WTC11 (cell line): Measurements from ENCODE around the gene CELSR1. TPM values are rescaled to one million over a fixed set of nuclear protein-coding genes. Genes with fewer than 3 reads are reported as not detected.

Source experiments
- ATAC-seq: fragments of 200-7000 bp; cut with Tn5 transposase; 2 replicates; pipeline ENCODE4 v1.10.0; 2021; ENCODE audit warnings: mild to moderate bottlenecking, moderate library complexity
- CTCF ChIA-PET: fragments of 300-600 bp; sonication (Branson Sonifier 250); formaldehyde crosslinking; loops from one replicate; lab custom pipeline; 2021; ENCODE audit warnings: antibody characterized with exemption; lab: Charles Lee
- POLR2A ChIA-PET: fragments of 350-600 bp; sonication (Branson Sonifier 250); formaldehyde crosslinking; loops from one replicate; lab custom pipeline; 2021; ENCODE audit warnings: antibody characterized with exemption; lab: Charles Lee
- DNase-seq: peaks from one replicate; pipeline ENCODE4 v3.0.0; 2021; ENCODE audit warnings: low spot score
- H3K27ac Mint-ChIP-seq: 2 replicates; pipeline ENCODE4 v1.8.0; 2021; ENCODE audit warnings: mixed read lengths
- H3K27me3 Mint-ChIP-seq: 2 replicates; pipeline ENCODE4 v1.8.0; 2021; ENCODE audit warnings: low read depth, mild to moderate bottlenecking, moderate library complexity, mixed read lengths
- H3K36me3 Mint-ChIP-seq: 2 replicates; pipeline ENCODE4 v1.8.0; 2021; ENCODE audit warnings: mixed read lengths
- H3K4me1 Mint-ChIP-seq: 2 replicates; pipeline ENCODE4 v1.8.0; 2022; ENCODE audit warnings: mixed read lengths
- H3K4me3 Mint-ChIP-seq: 2 replicates; pipeline ENCODE4 v1.8.0; 2021; ENCODE audit warnings: mild to moderate bottlenecking, moderate library complexity, mixed read lengths
- H3K9me3 Mint-ChIP-seq: 2 replicates; pipeline ENCODE4 v1.8.0; 2021; ENCODE audit warnings: mixed read lengths
- EMX1 ChIP-seq: fragments of 250-450 bp; sonication (Bioruptor Pico); IDR thresholded peaks from 2 replicates; pipeline ENCODE4 v1.8.0; 2021; ENCODE audit warnings: mild to moderate bottlenecking
- FOXK1 ChIP-seq: sonication (generic); formaldehyde crosslinking; IDR thresholded peaks from 2 replicates; pipeline ENCODE4 v1.8.0; 2022; ENCODE audit warnings: mild to moderate bottlenecking, moderate library complexity, missing genetic modification reagents
- JAZF1 ChIP-seq: fragments of 250-450 bp; sonication (Bioruptor Pico); IDR thresholded peaks from 2 replicates; pipeline ENCODE4 v1.9.0; 2021; ENCODE audit warnings: moderate library complexity, mild to moderate bottlenecking, inconsistent platforms
- KAT7 ChIP-seq: sonication (generic); formaldehyde crosslinking; IDR thresholded peaks from 2 replicates; pipeline ENCODE4 v1.8.1; 2023; ENCODE audit warnings: missing genetic modification reagents, mild to moderate bottlenecking, borderline replicate concordance
- MXD4 ChIP-seq: fragments of 250-450 bp; sonication (Bioruptor Pico); IDR thresholded peaks from 2 replicates; pipeline ENCODE4 v1.8.0; 2021; ENCODE audit warnings: mild to moderate bottlenecking, moderate library complexity, borderline replicate concordance
- NFYB ChIP-seq: sonication (generic); formaldehyde crosslinking; conservative IDR thresholded peaks from 2 replicates; pipeline ENCODE4 v1.8.0; 2022; ENCODE audit warnings: low read depth, missing genetic modification reagents
- NR2C2 ChIP-seq: sonication (generic); formaldehyde crosslinking; IDR thresholded peaks from 2 replicates; pipeline ENCODE4 v1.8.0; 2022; ENCODE audit warnings: mild to moderate bottlenecking, missing genetic modification reagents
- RELA ChIP-seq: sonication (generic); formaldehyde crosslinking; IDR thresholded peaks from 2 replicates; pipeline ENCODE4 v1.8.1; 2022; ENCODE audit warnings: missing genetic modification reagents, mild to moderate bottlenecking, borderline replicate concordance
- RORB ChIP-seq: fragments of 250-450 bp; sonication (Bioruptor Pico); IDR thresholded peaks from 2 replicates; pipeline ENCODE4 v1.9.0; 2021; ENCODE audit warnings: mild to moderate bottlenecking
- SMAD3 ChIP-seq: sonication (generic); formaldehyde crosslinking; IDR thresholded peaks from 2 replicates; pipeline ENCODE4 v1.8.0; 2022; ENCODE audit warnings: missing genetic modification reagents, mild to moderate bottlenecking, borderline replicate concordance
- ZNF219 ChIP-seq: sonication (generic); formaldehyde crosslinking; IDR thresholded peaks from 2 replicates; pipeline ENCODE4 v1.8.0; 2023; ENCODE audit warnings: missing genetic modification reagents, mild to moderate bottlenecking, borderline replicate concordance
- ZNF423 ChIP-seq: fragments of 250-450 bp; sonication (Bioruptor Pico); IDR thresholded peaks from 2 replicates; pipeline ENCODE4 v2.1.2; 2022; ENCODE audit warnings: mild to moderate bottlenecking, moderate library complexity
- total RNA-seq: library from RNA; stranded (reverse); gene quantifications from 3 replicates; pipeline ENCODE4 v1.2.3, GENCODE V29; 2021
- TF ChIP-seq, protein P1 (sequence below): sonication (generic); formaldehyde crosslinking; IDR thresholded peaks from 2 replicates; pipeline ENCODE4 v1.8.0; 2022; ENCODE audit warnings: mild to moderate bottlenecking, missing genetic modification reagents
- TF ChIP-seq, protein P2 (sequence below): fragments of 250-450 bp; sonication (Bioruptor Pico); IDR thresholded peaks from 2 replicates; pipeline ENCODE4 v2.1.2; 2022; ENCODE audit warnings: mild to moderate bottlenecking, moderate library complexity
- TF ChIP-seq, protein P3 (sequence below): fragments of 250-450 bp; sonication (Bioruptor Pico); IDR thresholded peaks from 2 replicates; pipeline ENCODE4 v1.8.0; 2021; ENCODE audit warnings: mild to moderate bottlenecking
- TF ChIP-seq, protein P4 (sequence below): fragments of 250-450 bp; sonication (Bioruptor Pico); IDR thresholded peaks from 2 replicates; pipeline ENCODE4 v1.9.0; 2021; ENCODE audit warnings: mild to moderate bottlenecking
- TF ChIP-seq, protein P5 (sequence below): fragments of 200-600 bp; IDR thresholded peaks from 2 replicates; pipeline ENCODE4 v1.8.0; 2022; ENCODE audit warnings: antibody characterized with exemption
- TF ChIP-seq, protein P6 (sequence below): sonication (generic); formaldehyde crosslinking; IDR thresholded peaks from 2 replicates; pipeline ENCODE4 v1.8.0; 2022; ENCODE audit warnings: mild to moderate bottlenecking, missing genetic modification reagents

The CELSR1 gene
- total RNA-seq, 1 experiment from 2014 or later, result 16.8 TPM

DNA sequence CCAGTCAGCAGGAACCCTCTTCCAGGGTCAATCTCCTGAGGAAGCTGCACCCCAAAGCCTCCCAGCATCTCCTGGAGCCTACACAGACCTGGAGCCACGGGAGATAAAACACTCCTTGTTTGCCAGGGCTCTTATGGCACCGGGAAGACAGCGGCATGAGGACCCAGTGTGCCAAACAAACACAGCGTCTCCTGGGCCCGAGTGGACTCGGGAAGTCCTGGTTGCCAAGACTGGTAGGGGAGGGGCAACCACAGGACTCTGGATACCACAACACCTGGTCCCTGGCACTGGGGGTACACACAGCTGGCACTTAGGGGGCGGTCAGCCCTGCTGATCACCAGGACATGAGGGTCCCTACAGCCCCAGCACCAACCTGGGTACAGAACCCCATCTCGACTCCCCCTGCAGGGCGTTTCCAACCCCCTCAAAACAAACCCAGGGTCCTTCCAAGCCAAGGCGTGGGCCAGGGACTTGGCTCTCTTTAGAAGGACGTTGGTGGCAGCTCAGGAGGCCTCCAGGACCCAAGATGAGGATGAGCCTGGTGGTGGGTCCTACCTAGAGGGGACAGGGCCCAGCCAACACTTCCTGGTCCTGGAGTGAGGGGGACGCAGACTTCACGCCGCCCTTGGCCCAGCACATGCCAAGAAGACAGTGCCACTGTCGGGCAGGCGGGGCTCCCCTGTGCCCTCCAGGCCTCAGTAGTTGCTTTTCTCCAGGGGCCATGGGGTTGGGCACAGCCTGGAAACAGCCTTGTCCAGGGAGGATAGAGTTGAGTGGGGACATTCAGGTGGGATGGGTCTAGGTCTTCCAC lies 85.0 kb downstream of the CELSR1 start:
- no peak for DNase-seq

DNA sequence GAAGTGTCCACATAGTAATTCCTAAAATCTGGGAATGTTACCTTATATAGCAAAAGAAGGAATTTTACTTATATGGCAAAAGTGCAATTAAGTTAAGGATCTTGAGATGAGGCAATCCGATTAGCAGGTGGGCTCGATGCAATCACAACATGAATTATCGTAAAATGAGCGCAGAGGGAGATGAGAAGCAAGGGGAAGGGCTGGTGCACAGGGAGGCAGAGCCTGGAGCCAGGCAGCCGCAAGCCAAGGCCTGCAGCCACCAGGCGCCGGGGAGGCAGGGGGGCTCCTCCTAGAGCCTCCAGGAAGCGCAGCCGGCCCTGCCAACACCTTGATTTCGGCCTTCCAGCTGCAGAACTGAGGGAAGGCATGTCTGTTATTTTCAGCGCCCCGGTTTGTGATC lies 85.7 kb downstream of the CELSR1 start:
- no peak for TF ChIP-seq ZNF423 (CRISPR knock-in tag)
- TF ChIP-seq RELA (CRISPR knock-in tag), result no peak
- TF ChIP-seq MXD4, result no peak

More for the DNA sequence above, 85.0 kb downstream of the CELSR1 start:
- Mint-ChIP-seq H3K9me3 (no peaks in the 10 kb centered on the region), H3K27me3 (no peaks in the 10 kb centered on the region), H3K36me3 (no peaks in the 10 kb centered on the region), H3K4me3 (no peak overlapping the region), H3K4me1 (no peaks in the 10 kb centered on the region), H3K27ac (no peak overlapping the region)
- ChIA-PET POLR2A (no interaction called here), CTCF (no interaction called here)
- TF ChIP-seq NFYB (CRISPR knock-in tag), result no peak
- TF ChIP-seq, protein P1, sequence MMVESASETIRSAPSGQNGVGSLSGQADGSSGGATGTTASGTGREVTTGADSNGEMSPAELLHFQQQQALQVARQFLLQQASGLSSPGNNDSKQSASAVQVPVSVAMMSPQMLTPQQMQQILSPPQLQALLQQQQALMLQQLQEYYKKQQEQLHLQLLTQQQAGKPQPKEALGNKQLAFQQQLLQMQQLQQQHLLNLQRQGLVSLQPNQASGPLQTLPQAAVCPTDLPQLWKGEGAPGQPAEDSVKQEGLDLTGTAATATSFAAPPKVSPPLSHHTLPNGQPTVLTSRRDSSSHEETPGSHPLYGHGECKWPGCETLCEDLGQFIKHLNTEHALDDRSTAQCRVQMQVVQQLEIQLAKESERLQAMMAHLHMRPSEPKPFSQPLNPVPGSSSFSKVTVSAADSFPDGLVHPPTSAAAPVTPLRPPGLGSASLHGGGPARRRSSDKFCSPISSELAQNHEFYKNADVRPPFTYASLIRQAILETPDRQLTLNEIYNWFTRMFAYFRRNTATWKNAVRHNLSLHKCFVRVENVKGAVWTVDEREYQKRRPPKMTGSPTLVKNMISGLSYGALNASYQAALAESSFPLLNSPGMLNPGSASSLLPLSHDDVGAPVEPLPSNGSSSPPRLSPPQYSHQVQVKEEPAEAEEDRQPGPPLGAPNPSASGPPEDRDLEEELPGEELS (CRISPR knock-in tag), result no peak
- no peak for TF ChIP-seq RORB (CRISPR knock-in tag)
- ATAC-seq, result no peak; the same call in 1 of the 2 replicates

DNA sequence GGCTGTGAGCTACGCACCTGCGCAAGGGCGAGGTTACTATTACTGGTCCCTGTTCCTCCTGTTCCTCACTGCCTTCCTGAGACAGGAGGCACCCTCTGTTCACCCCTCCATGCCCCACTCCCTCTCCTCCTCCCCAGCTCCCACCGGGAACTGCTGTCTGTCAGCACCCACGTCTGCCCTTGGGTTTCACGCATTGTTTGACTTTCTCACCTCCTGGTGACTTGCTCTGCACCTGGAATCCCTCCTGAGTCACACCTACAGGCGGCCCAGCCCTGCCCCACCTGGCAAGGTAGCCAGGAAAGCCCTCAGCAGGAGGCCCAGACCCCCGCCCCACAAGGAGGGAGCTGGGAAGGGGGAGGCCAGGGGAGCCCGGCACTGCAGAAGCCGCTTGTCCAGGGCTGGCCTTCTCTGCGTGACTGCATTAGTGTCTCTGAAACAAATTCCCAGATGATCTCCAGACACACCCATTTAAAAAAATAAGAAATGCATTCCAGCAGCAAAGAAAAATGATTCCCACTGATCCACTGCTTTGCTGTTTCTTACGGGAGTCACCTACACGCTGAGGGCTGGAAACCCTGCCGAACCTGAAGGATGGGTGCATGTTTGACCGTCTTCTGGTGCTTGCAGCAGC lies 86.4 kb downstream of the CELSR1 start:
- no peaks in the 10 kb centered on the region for H3K4me1 Mint-ChIP-seq
- H3K27me3 Mint-ChIP-seq, result no peaks in the 10 kb centered on the region
- ATAC-seq (no peak), DNase-seq (no peak)
- POLR2A ChIA-PET, result no interaction called here
- H3K27ac Mint-ChIP-seq, result peak overlapping the region; percentile 4; the same call in 1 of the 2 replicates
- H3K9me3 Mint-ChIP-seq, result no peaks in the 10 kb centered on the region
- CTCF ChIA-PET, result interaction anchor here (1.5 to 1.9 kb wide), 2 partner anchors 83 to 113 kb away, joined by 4 to 11 read pairs; no protein-coding TSS in a partner anchor
- H3K4me3 Mint-ChIP-seq, result no peak overlapping the region
- H3K36me3 Mint-ChIP-seq, result no peaks in the 10 kb centered on the region
- TF ChIP-seq, protein P2, sequence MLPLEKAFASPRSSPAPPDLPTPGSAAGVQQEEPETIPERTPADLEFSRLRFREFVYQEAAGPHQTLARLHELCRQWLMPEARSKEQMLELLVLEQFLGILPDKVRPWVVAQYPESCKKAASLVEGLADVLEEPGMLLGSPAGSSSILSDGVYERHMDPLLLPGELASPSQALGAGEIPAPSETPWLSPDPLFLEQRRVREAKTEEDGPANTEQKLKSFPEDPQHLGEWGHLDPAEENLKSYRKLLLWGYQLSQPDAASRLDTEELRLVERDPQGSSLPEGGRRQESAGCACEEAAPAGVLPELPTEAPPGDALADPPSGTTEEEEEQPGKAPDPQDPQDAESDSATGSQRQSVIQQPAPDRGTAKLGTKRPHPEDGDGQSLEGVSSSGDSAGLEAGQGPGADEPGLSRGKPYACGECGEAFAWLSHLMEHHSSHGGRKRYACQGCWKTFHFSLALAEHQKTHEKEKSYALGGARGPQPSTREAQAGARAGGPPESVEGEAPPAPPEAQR (CRISPR knock-in tag), result no peak
- TF ChIP-seq, protein P3, sequence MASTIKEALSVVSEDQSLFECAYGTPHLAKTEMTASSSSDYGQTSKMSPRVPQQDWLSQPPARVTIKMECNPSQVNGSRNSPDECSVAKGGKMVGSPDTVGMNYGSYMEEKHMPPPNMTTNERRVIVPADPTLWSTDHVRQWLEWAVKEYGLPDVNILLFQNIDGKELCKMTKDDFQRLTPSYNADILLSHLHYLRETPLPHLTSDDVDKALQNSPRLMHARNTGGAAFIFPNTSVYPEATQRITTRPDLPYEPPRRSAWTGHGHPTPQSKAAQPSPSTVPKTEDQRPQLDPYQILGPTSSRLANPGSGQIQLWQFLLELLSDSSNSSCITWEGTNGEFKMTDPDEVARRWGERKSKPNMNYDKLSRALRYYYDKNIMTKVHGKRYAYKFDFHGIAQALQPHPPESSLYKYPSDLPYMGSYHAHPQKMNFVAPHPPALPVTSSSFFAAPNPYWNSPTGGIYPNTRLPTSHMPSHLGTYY, result no peak
- TF ChIP-seq, protein P4, sequence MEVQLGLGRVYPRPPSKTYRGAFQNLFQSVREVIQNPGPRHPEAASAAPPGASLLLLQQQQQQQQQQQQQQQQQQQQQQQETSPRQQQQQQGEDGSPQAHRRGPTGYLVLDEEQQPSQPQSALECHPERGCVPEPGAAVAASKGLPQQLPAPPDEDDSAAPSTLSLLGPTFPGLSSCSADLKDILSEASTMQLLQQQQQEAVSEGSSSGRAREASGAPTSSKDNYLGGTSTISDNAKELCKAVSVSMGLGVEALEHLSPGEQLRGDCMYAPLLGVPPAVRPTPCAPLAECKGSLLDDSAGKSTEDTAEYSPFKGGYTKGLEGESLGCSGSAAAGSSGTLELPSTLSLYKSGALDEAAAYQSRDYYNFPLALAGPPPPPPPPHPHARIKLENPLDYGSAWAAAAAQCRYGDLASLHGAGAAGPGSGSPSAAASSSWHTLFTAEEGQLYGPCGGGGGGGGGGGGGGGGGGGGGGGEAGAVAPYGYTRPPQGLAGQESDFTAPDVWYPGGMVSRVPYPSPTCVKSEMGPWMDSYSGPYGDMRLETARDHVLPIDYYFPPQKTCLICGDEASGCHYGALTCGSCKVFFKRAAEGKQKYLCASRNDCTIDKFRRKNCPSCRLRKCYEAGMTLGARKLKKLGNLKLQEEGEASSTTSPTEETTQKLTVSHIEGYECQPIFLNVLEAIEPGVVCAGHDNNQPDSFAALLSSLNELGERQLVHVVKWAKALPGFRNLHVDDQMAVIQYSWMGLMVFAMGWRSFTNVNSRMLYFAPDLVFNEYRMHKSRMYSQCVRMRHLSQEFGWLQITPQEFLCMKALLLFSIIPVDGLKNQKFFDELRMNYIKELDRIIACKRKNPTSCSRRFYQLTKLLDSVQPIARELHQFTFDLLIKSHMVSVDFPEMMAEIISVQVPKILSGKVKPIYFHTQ, result no peak
- TF ChIP-seq KAT7 (CRISPR knock-in tag) (no peak), NR2C2 (CRISPR knock-in tag) (no peak), JAZF1 (CRISPR knock-in tag) (no peak), SMAD3 (CRISPR knock-in tag) (no peak), EMX1 (CRISPR knock-in tag) (no peak), ZNF219 (CRISPR knock-in tag) (no peak), FOXK1 (CRISPR knock-in tag) (no peak)
- TF ChIP-seq, protein P5, sequence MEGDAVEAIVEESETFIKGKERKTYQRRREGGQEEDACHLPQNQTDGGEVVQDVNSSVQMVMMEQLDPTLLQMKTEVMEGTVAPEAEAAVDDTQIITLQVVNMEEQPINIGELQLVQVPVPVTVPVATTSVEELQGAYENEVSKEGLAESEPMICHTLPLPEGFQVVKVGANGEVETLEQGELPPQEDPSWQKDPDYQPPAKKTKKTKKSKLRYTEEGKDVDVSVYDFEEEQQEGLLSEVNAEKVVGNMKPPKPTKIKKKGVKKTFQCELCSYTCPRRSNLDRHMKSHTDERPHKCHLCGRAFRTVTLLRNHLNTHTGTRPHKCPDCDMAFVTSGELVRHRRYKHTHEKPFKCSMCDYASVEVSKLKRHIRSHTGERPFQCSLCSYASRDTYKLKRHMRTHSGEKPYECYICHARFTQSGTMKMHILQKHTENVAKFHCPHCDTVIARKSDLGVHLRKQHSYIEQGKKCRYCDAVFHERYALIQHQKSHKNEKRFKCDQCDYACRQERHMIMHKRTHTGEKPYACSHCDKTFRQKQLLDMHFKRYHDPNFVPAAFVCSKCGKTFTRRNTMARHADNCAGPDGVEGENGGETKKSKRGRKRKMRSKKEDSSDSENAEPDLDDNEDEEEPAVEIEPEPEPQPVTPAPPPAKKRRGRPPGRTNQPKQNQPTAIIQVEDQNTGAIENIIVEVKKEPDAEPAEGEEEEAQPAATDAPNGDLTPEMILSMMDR, result no peak
- TF ChIP-seq, protein P6, sequence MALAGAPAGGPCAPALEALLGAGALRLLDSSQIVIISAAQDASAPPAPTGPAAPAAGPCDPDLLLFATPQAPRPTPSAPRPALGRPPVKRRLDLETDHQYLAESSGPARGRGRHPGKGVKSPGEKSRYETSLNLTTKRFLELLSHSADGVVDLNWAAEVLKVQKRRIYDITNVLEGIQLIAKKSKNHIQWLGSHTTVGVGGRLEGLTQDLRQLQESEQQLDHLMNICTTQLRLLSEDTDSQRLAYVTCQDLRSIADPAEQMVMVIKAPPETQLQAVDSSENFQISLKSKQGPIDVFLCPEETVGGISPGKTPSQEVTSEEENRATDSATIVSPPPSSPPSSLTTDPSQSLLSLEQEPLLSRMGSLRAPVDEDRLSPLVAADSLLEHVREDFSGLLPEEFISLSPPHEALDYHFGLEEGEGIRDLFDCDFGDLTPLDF (CRISPR knock-in tag), result no peak

More for the DNA sequence above, 85.7 kb downstream of the CELSR1 start:
- H3K27me3 Mint-ChIP-seq, result no peaks in the 10 kb centered on the region
- ATAC-seq, result no peak
- H3K9me3 Mint-ChIP-seq, result no peaks in the 10 kb centered on the region
- no peaks in the 10 kb centered on the region for H3K36me3 Mint-ChIP-seq
- POLR2A ChIA-PET, result no interaction called here
- no peak overlapping the region for H3K4me3 Mint-ChIP-seq
- CTCF ChIA-PET, result interaction anchor here (1.9 kb wide), 1 partner anchor 84 kb away, joined by 11 read pairs; no protein-coding TSS in a partner anchor
- no peak for DNase-seq
- no peaks in the 10 kb centered on the region for H3K4me1 Mint-ChIP-seq
- H3K27ac Mint-ChIP-seq, result 0 out of 2 replicates have a peak overlapping the region, but pooled peaks have one; percentile 4
